Smooth muscle cell (in vitro differentiated cells): ENCODE data around the gene MACROD2. TPM values are rescaled to one million over a fixed set of nuclear protein-coding genes. Genes with fewer than 3 reads are reported as not detected.

Experiments used
- DNase-seq: peaks from one replicate; lab custom pipeline; 2025; ENCODE audit not compliant: unreplicated experiment; lab: John Stamatoyannopoulos, UW
- H2AFZ ChIP-seq: fragments of 200-600 bp; sonication (generic); 2 replicates; pipeline ENCODE4 v1.6.0; 2016; ENCODE audit warnings: antibody characterized with exemption, low read depth, mild to moderate bottlenecking
- H3F3A ChIP-seq: fragments of 200-600 bp; sonication (generic); 2 replicates; pipeline ENCODE4 v1.6.0; 2017; ENCODE audit warnings: antibody characterized with exemption, low read depth
- H3K27ac ChIP-seq: fragments of 200-600 bp; sonication (generic); 2 replicates; pipeline ENCODE4 v1.5.1; 2016; ENCODE audit warnings: low read depth, mild to moderate bottlenecking
- H3K27me3 ChIP-seq: fragments of 200-600 bp; sonication (generic); 2 replicates; pipeline ENCODE4 v1.6.1; 2016; ENCODE audit warnings: low read depth, mild to moderate bottlenecking
- H3K36me3 ChIP-seq: fragments of 200-600 bp; sonication (generic); 2 replicates; pipeline ENCODE4 v1.5.1; 2016; ENCODE audit warnings: low read depth
- H3K4me1 ChIP-seq: fragments of 200-600 bp; sonication (generic); 2 replicates; pipeline ENCODE4 v1.5.1; 2016; ENCODE audit warnings: low read depth
- H3K4me2 ChIP-seq: fragments of 200-600 bp; sonication (generic); 2 replicates; pipeline ENCODE4 v1.6.0; 2016; ENCODE audit warnings: mild to moderate bottlenecking
- H3K4me3 ChIP-seq: fragments of 200-600 bp; sonication (generic); 2 replicates; pipeline ENCODE4 v1.5.1; 2016; ENCODE audit warnings: mild to moderate bottlenecking
- H3K79me2 ChIP-seq: fragments of 200-600 bp; sonication (generic); 2 replicates; pipeline ENCODE4 v1.6.0; 2016; ENCODE audit warnings: low read depth, mild to moderate bottlenecking
- H3K9ac ChIP-seq: fragments of 200-600 bp; sonication (generic); 2 replicates; pipeline ENCODE4 v1.6.0; 2016; ENCODE audit warnings: low read depth
- H3K9me3 ChIP-seq: fragments of 200-600 bp; sonication (generic); replicated peaks from 2 replicates; pipeline ENCODE4 v1.5.1; 2016; ENCODE audit warnings: low read depth
- H4K20me1 ChIP-seq: fragments of 200-600 bp; sonication (generic); 2 replicates; pipeline ENCODE4 v1.6.0; 2016; ENCODE audit warnings: low read depth
- WGBS: methylation state at CpG from one replicate; pipeline ENCODE4 v1.1.7; 2016; ENCODE audit warnings: low lambda C conversion rate; 5-methylcytosine and 5-hydroxymethylcytosine counted together
- polyA plus RNA-seq: library from polyadenylated mRNA; unstranded; fragments of >200 nt; fragmentation: Nextera tagmentation; extraction: Ambion mirVana; gene quantifications from 2 replicates; pipeline ENCODE4 v1.2.1, GENCODE V29; 2016
- total RNA-seq: library from RNA; depleted of rRNA; stranded (reverse); fragments of >200 nt; gene quantifications from 2 replicates; pipeline ENCODE4 v1.2.3, GENCODE V29; 2014
- TF ChIP-seq, protein P1 (sequence below): fragments of 200-600 bp; sonication (generic); IDR thresholded peaks from 2 replicates; pipeline ENCODE4 v1.5.1; 2017; ENCODE audit warnings: borderline replicate concordance, mild to moderate bottlenecking, antibody characterized with exemption; ENCODE audit not compliant: insufficient read depth, poor library complexity, severe bottlenecking

The MACROD2 gene
- total and polyA plus RNA-seq, 2 experiments from 2014 or later: 0.04 to 0.32 TPM

DNA sequence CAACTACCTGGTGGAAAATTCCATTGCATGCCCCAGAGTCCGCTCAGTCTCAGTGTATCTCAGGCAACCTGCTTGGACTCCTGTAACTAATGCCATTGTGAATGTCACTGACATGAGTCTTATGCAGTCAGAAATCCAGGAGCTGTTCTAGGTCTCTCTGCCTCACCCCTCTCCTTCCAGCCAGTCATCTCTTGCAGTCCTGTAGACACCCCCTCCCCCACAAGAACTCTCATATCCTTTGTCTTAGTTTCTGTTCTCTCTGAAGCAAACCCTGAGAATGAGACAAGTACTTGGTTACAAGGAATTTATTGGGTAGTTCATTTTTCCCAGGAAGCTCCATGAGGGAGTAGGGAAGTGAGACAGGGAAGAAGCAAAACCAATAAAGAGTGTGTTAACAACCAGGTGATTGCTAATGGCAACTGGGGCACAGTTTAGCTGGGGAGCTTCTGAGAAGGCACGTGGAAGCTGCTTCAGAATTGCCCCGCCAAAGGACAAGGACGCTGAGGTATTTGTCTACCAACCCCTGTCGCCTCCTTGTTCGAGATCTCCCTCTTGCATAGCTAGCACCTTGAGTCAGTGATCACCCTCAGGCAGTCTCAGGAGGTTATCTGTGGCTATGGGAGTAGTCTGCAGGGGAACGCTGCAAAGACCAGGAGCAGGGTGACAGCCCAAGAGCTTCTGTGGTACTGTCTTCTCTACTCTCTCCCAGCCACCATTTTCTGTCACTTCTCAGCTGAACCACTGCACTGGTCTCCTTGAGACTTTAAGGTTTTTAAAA, 1253.5 kb downstream of the MACROD2 start:
- 77% methylated on average over 7 of the region's 7 CpGs for WGBS
- no peak overlapping the region for H3K4me3 ChIP-seq
- no peaks in the 10 kb centered on the region for H3K36me3 ChIP-seq
- TF ChIP-seq, protein P1, sequence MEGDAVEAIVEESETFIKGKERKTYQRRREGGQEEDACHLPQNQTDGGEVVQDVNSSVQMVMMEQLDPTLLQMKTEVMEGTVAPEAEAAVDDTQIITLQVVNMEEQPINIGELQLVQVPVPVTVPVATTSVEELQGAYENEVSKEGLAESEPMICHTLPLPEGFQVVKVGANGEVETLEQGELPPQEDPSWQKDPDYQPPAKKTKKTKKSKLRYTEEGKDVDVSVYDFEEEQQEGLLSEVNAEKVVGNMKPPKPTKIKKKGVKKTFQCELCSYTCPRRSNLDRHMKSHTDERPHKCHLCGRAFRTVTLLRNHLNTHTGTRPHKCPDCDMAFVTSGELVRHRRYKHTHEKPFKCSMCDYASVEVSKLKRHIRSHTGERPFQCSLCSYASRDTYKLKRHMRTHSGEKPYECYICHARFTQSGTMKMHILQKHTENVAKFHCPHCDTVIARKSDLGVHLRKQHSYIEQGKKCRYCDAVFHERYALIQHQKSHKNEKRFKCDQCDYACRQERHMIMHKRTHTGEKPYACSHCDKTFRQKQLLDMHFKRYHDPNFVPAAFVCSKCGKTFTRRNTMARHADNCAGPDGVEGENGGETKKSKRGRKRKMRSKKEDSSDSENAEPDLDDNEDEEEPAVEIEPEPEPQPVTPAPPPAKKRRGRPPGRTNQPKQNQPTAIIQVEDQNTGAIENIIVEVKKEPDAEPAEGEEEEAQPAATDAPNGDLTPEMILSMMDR: no peak
- H2AFZ ChIP-seq: no peak overlapping the region
- no peaks in the 10 kb centered on the region for H4K20me1 ChIP-seq
- no peaks in the 10 kb centered on the region for H3K27me3 ChIP-seq
- no peaks in the 10 kb centered on the region for H3K9me3 ChIP-seq
- no peak overlapping the region for H3K27ac ChIP-seq
- no peaks in the 10 kb centered on the region for H3F3A ChIP-seq
- H3K79me2 ChIP-seq: no peaks in the 10 kb centered on the region
- no peak for DNase-seq
- no peak overlapping the region for H3K4me2 ChIP-seq
- H3K9ac ChIP-seq: no peak overlapping the region
- no peaks in the 10 kb centered on the region for H3K4me1 ChIP-seq

DNA sequence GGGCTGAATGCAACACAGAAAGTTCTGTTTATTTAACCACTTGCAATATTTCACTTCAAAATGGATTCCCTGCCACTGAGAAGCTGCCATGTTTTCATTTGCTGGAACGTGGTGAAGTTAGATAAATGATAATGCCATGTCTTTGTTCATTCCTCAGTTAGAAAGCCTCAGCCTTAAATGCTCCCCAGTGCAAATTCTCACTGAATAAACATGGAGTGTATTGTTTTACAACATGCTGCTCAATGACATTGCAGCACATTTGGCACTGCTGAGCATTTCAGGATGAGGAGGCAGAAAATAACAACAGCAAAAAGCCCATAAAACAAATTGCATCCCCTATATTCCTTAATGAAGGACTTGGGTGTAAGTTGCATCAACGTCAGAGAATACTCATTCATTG, 1255.9 kb downstream of the MACROD2 start:
- Histone ChIP-seq H3K4me3 (no peak overlapping the region), H3K79me2 (no peaks in the 10 kb centered on the region), H4K20me1 (no peaks in the 10 kb centered on the region), H3K4me2 (no peak overlapping the region), H3K36me3 (no peaks in the 10 kb centered on the region), H3K4me1 (no peaks in the 10 kb centered on the region), H3K27me3 (no peaks in the 10 kb centered on the region), H2AFZ (no peak overlapping the region), H3F3A (no peaks in the 10 kb centered on the region), H3K9ac (no peak overlapping the region), H3K27ac (no peak overlapping the region), H3K9me3 (no peaks in the 10 kb centered on the region)
- TF ChIP-seq, protein P1: no peak
- WGBS: 84% methylated on average over 2 of the region's 2 CpGs
- DNase-seq: no peak

DNA sequence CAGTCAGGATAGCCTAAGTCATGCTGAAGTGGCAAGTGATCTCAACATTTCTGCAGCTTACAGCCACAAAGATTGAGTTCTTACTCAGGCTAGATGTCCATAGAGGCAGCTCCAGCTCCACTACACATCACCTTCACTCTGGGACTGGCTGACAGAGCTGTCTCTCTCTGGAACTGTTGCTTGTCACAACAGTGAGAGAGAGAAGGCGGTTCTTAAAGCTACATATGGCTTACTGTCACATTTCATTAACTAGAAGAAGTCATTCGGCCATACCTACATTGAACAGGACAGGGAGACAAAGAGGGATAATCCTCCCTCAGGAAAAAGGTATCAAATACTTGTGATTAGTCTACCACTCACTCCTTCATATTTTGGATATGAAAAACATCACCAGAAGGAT, 1257.0 kb downstream of the MACROD2 start:
- Histone ChIP-seq H3K9ac (no peak overlapping the region), H2AFZ (no peak overlapping the region), H3K4me1 (no peaks in the 10 kb centered on the region), H3K4me2 (no peak overlapping the region), H3K79me2 (no peaks in the 10 kb centered on the region), H4K20me1 (no peaks in the 10 kb centered on the region), H3K9me3 (no peaks in the 10 kb centered on the region), H3F3A (no peaks in the 10 kb centered on the region), H3K36me3 (no peaks in the 10 kb centered on the region), H3K27ac (no peak overlapping the region), H3K27me3 (no peaks in the 10 kb centered on the region), H3K4me3 (no peak overlapping the region)
- WGBS: 98% methylated on average over 2 of the region's 2 CpGs
- no peak for DNase-seq
- TF ChIP-seq, protein P1: no peak

DNA sequence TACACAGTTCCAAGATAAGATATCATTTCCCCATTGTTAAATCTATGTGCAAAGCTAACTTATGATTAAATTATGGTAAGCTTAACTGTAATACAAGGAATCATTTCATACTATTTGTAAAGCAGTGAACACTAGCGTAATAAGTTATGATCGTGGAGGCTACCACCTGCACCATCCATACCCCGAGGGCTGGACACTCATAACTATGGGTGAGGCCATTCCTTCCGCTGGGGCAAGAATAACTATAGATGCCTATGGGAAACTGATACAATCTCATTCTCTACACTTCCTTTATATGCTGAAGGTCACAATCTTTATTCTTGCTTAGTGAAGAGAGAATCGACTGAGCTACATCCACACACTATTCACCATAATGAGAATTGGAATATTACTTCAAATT, 1258.1 kb downstream of the MACROD2 start:
- H3K36me3 ChIP-seq: no peaks in the 10 kb centered on the region
- no peak overlapping the region for H3K4me2 ChIP-seq
- 96% methylated on average over 5 of the region's 5 CpGs for WGBS
- H3K27ac ChIP-seq: no peak overlapping the region
- no peaks in the 10 kb centered on the region for H3K27me3 ChIP-seq
- no peaks in the 10 kb centered on the region for H3K79me2 ChIP-seq
- H3K4me1 ChIP-seq: no peaks in the 10 kb centered on the region
- H2AFZ ChIP-seq: no peak overlapping the region
- H3K4me3 ChIP-seq: no peak overlapping the region
- no peak overlapping the region for H3K9ac ChIP-seq
- TF ChIP-seq, protein P1: no peak
- H3F3A ChIP-seq: no peaks in the 10 kb centered on the region
- no peaks in the 10 kb centered on the region for H3K9me3 ChIP-seq
- no peaks in the 10 kb centered on the region for H4K20me1 ChIP-seq
- DNase-seq: no peak
